ENCODE measurements around the gene CDH4. TPM values are rescaled to one million over a fixed set of nuclear protein-coding genes. Genes with fewer than 3 reads are reported as not detected.

The CDH4 gene
- total RNA-seq, 1 experiment from 2014 or later, result not detected

DNA sequence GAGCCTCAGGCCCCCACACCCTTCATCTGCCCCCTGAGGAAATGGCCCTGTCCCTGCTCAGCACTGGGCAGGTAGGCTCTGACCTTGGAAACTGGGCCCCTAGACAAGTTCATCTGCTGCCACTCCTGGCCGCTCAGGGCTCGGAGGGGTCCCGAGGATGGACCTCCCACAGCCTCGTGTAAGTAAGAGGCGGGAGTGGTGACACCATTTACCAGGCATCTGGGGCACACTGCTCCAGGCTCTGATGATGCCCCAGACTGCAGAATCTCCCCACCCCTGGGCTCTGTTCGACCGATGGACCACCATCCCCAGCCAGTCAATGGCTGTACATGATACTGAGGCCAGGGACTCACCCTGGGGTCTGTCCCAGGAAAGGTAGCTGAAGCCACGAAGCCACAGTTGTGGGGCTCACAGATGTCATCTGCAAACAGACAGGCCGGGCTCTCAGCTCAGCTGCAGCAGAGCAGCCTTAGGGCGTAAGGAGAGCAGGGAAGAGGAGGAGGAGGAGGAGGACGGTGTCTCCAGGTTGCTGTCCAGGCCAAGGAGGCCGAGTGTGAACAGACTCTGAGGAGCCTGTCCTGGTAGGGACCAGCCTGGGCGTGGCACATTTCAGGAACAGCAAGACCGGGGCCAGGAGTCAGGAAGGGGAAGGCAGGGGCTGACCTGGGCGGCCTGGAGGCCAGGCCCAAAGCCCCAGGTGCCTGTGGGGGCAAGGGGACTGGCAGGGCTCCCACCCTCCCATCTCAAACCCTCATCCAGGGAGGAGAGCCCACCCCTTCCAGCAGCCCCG, 513.2 kb downstream of the CDH4 start:
- ChIA-PET POLR2A (no interaction called here), CTCF (no interaction called here)
- DNase-seq (ENCODE audit: low read depth, low spot score) (no peak), ATAC-seq (no peak)
- intact Hi-C loops (cut with micrococcal nuclease; ENCODE audit: unreplicated experiment) (no loop called here), in situ Hi-C loops (cut with HindIII; ENCODE audit: low pct_unique_long_range_greater_than_20kb, low sequenced_read_pairs) (no loop called here)
- Histone ChIP-seq H3K27ac (ENCODE audit: low read length) (no peak overlapping the region), H3K4me1 (ENCODE audit: control insufficient read depth, insufficient read depth, low read length) (no peaks in the 10 kb centered on the region), H3K27me3 (ENCODE audit: control insufficient read depth, insufficient read depth, low read length) (peaks cover 21% of the 10 kb centered on the region), H3K4me3 (ENCODE audit: low read depth in 2 of 2, low read length in 2 of 2) (no peak overlapping the region), H3K9me3 (ENCODE audit: control insufficient read depth, insufficient read depth, low read depth, low read length) (no peaks in the 10 kb centered on the region), H3K36me3 (ENCODE audit: control insufficient read depth, insufficient read depth, low read length) (no peaks in the 10 kb centered on the region)
- TF ChIP-seq SIN3A (IDR thresholded peaks at IDR 0.05; ENCODE audit: borderline replicate concordance, insufficient read depth, low read depth, low read length), result no peak
- no peak for TF ChIP-seq REST (IDR thresholded peaks at IDR 0.05; ENCODE audit: insufficient read depth in 1 of 2, low read depth in 2 of 2, low read length in 1 of 2)
- TF ChIP-seq TCF7L2 (IDR thresholded peaks at IDR 0.05; ENCODE audit: low read depth, low read length), result no peak
- no peak for TF ChIP-seq POLR2AphosphoS5 (IDR thresholded peaks at IDR 0.05; ENCODE audit: low read depth, low read length)
- no peak for TF ChIP-seq CTCF (IDR thresholded peaks at IDR 0.05)
- BruUV-seq (replicated peaks), result no TSS peak

- CTCF ChIA-PET, result no interaction called here
- BruUV-seq (replicated peaks), result no TSS peak
- no peak overlapping the region for H3K4me3 ChIP-seq (ENCODE audit: low read depth in 2 of 2, low read length in 2 of 2)
- POLR2A ChIA-PET, result no interaction called here
- H3K4me1 ChIP-seq (ENCODE audit: control insufficient read depth, insufficient read depth, low read length), result no peaks in the 10 kb centered on the region
- no peaks in the 10 kb centered on the region for H3K9me3 ChIP-seq (ENCODE audit: control insufficient read depth, insufficient read depth, low read depth, low read length)
- 0 out of 2 replicates have a peak, but pooled peaks have one; percentile 54 for ATAC-seq
- in situ Hi-C loops (cut with HindIII; ENCODE audit: low pct_unique_long_range_greater_than_20kb, low sequenced_read_pairs), result no loop called here
- intact Hi-C loops (cut with micrococcal nuclease; ENCODE audit: unreplicated experiment), result no loop called here
- H3K27ac ChIP-seq (ENCODE audit: low read length), result no peak overlapping the region
- peaks cover 14% of the 10 kb centered on the region for H3K27me3 ChIP-seq (ENCODE audit: control insufficient read depth, insufficient read depth, low read length)
- TF ChIP-seq CTCF (IDR thresholded peaks at IDR 0.05), result no peak
- no peak for TF ChIP-seq SIN3A (IDR thresholded peaks at IDR 0.05; ENCODE audit: borderline replicate concordance, insufficient read depth, low read depth, low read length)
- TF ChIP-seq REST (IDR thresholded peaks at IDR 0.05; ENCODE audit: insufficient read depth in 1 of 2, low read depth in 2 of 2, low read length in 1 of 2), result no peak
- no peak for TF ChIP-seq POLR2AphosphoS5 (IDR thresholded peaks at IDR 0.05; ENCODE audit: low read depth, low read length)
- no peak for TF ChIP-seq TCF7L2 (IDR thresholded peaks at IDR 0.05; ENCODE audit: low read depth, low read length)
- no peak for DNase-seq (ENCODE audit: low read depth, low spot score)
- H3K36me3 ChIP-seq (ENCODE audit: control insufficient read depth, insufficient read depth, low read length), result no peaks in the 10 kb centered on the region
These were observed 514.0 kb downstream of the CDH4 start for GRCh38 chr20:61765871-61766654.
